Astrocyte (in vitro differentiated cells and primary cell): Measurements from ENCODE around the gene SON. TPM values are rescaled to one million over a fixed set of nuclear protein-coding genes. Genes with fewer than 3 reads are reported as not detected.

ENCODE experiments used
- DNase-seq: peaks from one replicate; pipeline ENCODE4 v3.0.0-alpha.2; 2010; ENCODE audit warnings: low read depth
- FAIRE-seq: peaks from 2 replicates; lab custom pipeline; 2011; peaks lifted over from hg19 to GRCh38; lab: Jason Lieb, UNC
- H2AFZ ChIP-seq: 2 replicates; pipeline ENCODE4 v1.6.0; 2012; ENCODE audit warnings: low read depth, low read length, inconsistent platforms
- H3K27ac ChIP-seq: 2 replicates; pipeline ENCODE4 v1.5.1; 2011; ENCODE audit warnings: low read depth, low read length, inconsistent platforms
- H3K27me3 ChIP-seq: 2 replicates; pipeline ENCODE4 v1.6.0; 2011; ENCODE audit warnings: low read length, inconsistent platforms; ENCODE audit not compliant: insufficient read depth
- H3K36me3 ChIP-seq: 2 replicates; pipeline ENCODE4 v1.5.1; 2011; ENCODE audit warnings: low read length, inconsistent platforms; ENCODE audit not compliant: insufficient read depth
- H3K4me1 ChIP-seq: 2 replicates; pipeline ENCODE4 v1.5.1; 2011; ENCODE audit warnings: low read length, inconsistent platforms; ENCODE audit not compliant: insufficient read depth
- H3K4me2 ChIP-seq: 2 replicates; pipeline ENCODE4 v1.6.0; 2012; ENCODE audit warnings: low read length, inconsistent platforms
- H3K4me3 ChIP-seq: 2 replicates; pipeline ENCODE4 v1.5.1; 2011; ENCODE audit warnings: low read depth, mild to moderate bottlenecking, low read length, inconsistent platforms; ENCODE audit not compliant: insufficient read depth
- H3K79me2 ChIP-seq: 2 replicates; pipeline ENCODE4 v1.6.0; 2012; ENCODE audit warnings: mild to moderate bottlenecking, low read length, inconsistent platforms; ENCODE audit not compliant: insufficient read depth
- H3K9ac ChIP-seq: 2 replicates; pipeline ENCODE4 v1.6.0; 2012; ENCODE audit warnings: mild to moderate bottlenecking, low read length, inconsistent platforms
- H3K9me3 ChIP-seq: 2 replicates; pipeline ENCODE4 v1.5.1; 2012; ENCODE audit warnings: low read depth, mild to moderate bottlenecking, low read length, inconsistent platforms; ENCODE audit not compliant: insufficient read depth
- H4K20me1 ChIP-seq: 2 replicates; pipeline ENCODE4 v1.6.0; 2012; ENCODE audit warnings: low read length, inconsistent platforms; ENCODE audit not compliant: insufficient read depth
- H3K27ac Mint-ChIP-seq: one replicate; pipeline ENCODE4 v1.8.0; 2021; ENCODE audit warnings: mild to moderate bottlenecking, mixed read lengths; ENCODE audit not compliant: unreplicated experiment
- H3K27me3 Mint-ChIP-seq: one replicate; pipeline ENCODE4 v1.8.0; 2021; ENCODE audit warnings: low read depth, mixed read lengths; ENCODE audit not compliant: unreplicated experiment
- H3K36me3 Mint-ChIP-seq: one replicate; pipeline ENCODE4 v1.8.0; 2021; ENCODE audit warnings: low read depth, mixed read lengths; ENCODE audit not compliant: unreplicated experiment
- H3K4me1 Mint-ChIP-seq: one replicate; pipeline ENCODE4 v1.8.0; 2021; ENCODE audit warnings: low read depth, mixed read lengths; ENCODE audit not compliant: unreplicated experiment
- H3K4me3 Mint-ChIP-seq: one replicate; pipeline ENCODE4 v1.8.0; 2021; ENCODE audit warnings: mild to moderate bottlenecking, moderate library complexity, mixed read lengths; ENCODE audit not compliant: unreplicated experiment
- H3K9me3 Mint-ChIP-seq: one replicate; pipeline ENCODE4 v1.8.0; 2021; ENCODE audit warnings: mild to moderate bottlenecking, mixed read lengths; ENCODE audit not compliant: unreplicated experiment
- EZH2 ChIP-seq: IDR thresholded peaks from 2 replicates; pipeline ENCODE4 v1.6.1; 2012; ENCODE audit warnings: mild to moderate bottlenecking, low read length, inconsistent platforms; ENCODE audit not compliant: insufficient read depth
- total RNA-seq: library from RNA; stranded (reverse); gene quantifications from 2 replicates; pipeline ENCODE4 v1.2.1, GENCODE V29; 2021
- TF ChIP-seq, protein P1 (sequence below): IDR thresholded peaks from 2 replicates; pipeline ENCODE4 v1.5.1; 2011; ENCODE audit warnings: low read depth, mild to moderate bottlenecking, inconsistent platforms, low read length, moderate library complexity; ENCODE audit not compliant: insufficient read depth

Gene SON
- total RNA-seq, 1 donor from 2014 or later = 290 TPM

DNA sequence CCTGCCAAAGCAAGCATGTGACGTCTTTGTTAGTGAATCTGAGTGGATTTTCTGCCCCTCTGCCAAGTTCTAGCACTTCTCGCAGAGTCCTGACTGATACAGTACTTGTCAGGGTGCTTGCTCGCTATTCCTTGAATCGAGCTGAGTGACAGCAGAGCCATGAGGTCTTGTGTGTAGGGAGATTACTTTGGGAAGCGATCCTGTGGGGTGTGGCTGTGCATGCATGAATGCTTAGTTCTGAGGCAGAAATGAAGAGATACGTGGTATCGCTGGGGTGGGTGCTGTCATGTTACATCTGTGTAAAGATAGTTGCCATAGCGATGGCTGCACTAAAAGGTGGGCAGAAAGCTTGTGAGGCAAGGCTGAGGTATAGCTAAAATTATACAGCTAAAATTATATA lies 32.0 kb upstream of the SON start:
- TF ChIP-seq EZH2 = no peak
- TF ChIP-seq, protein P1, sequence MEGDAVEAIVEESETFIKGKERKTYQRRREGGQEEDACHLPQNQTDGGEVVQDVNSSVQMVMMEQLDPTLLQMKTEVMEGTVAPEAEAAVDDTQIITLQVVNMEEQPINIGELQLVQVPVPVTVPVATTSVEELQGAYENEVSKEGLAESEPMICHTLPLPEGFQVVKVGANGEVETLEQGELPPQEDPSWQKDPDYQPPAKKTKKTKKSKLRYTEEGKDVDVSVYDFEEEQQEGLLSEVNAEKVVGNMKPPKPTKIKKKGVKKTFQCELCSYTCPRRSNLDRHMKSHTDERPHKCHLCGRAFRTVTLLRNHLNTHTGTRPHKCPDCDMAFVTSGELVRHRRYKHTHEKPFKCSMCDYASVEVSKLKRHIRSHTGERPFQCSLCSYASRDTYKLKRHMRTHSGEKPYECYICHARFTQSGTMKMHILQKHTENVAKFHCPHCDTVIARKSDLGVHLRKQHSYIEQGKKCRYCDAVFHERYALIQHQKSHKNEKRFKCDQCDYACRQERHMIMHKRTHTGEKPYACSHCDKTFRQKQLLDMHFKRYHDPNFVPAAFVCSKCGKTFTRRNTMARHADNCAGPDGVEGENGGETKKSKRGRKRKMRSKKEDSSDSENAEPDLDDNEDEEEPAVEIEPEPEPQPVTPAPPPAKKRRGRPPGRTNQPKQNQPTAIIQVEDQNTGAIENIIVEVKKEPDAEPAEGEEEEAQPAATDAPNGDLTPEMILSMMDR = no peak
- Mint-ChIP-seq H3K27me3 (no peaks in the 10 kb centered on the region), H3K4me3 (no peak overlapping the region), H3K9me3 (no peaks in the 10 kb centered on the region), H3K4me1 (no peaks in the 10 kb centered on the region), H3K36me3 (peaks cover 21% of the 10 kb centered on the region), H3K27ac (no peak overlapping the region)
- H3K27me3 ChIP-seq = no peaks in the 10 kb centered on the region
- no peaks in the 10 kb centered on the region for H3K79me2 ChIP-seq
- no peaks in the 10 kb centered on the region for H3K9me3 ChIP-seq
- H3K4me3 ChIP-seq = no peak overlapping the region
- no peaks in the 10 kb centered on the region for H3K4me1 ChIP-seq
- H3K4me2 ChIP-seq = no peak overlapping the region
- no peak overlapping the region for H3K27ac ChIP-seq
- FAIRE-seq = no peak
- no peaks in the 10 kb centered on the region for H4K20me1 ChIP-seq
- H3K9ac ChIP-seq = no peak overlapping the region
- peaks cover 35% of the 10 kb centered on the region for H3K36me3 ChIP-seq
- no peak overlapping the region for H2AFZ ChIP-seq
- no peak for DNase-seq

DNA sequence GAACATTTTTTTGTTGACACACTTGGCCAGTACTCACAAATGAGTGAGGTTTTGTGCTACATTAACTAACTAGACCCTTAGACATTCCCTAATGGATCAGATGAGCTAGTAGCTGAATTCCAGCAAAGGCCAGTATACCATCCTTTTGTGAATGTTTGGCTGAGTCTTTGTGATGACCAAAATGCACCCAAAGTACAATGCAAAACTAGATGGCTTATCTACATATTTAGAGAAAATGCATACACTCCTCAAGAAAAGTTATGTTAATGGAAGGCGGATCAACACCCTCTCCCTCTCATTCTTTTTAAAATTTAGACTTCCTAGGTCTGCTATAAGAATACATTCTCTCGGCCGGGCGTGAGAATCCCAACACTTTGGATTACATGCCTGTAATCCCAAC lies 31.2 kb upstream of the SON start:
- Histone ChIP-seq H3K4me2 (no peak overlapping the region), H3K27ac (no peak overlapping the region), H3K4me1 (no peaks in the 10 kb centered on the region), H3K36me3 (peaks cover 40% of the 10 kb centered on the region), H3K9ac (no peak overlapping the region), H3K79me2 (no peaks in the 10 kb centered on the region), H4K20me1 (no peaks in the 10 kb centered on the region), H3K9me3 (no peaks in the 10 kb centered on the region), H2AFZ (no peak overlapping the region), H3K4me3 (no peak overlapping the region), H3K27me3 (no peaks in the 10 kb centered on the region)
- Mint-ChIP-seq H3K4me3 (no peak overlapping the region), H3K4me1 (no peaks in the 10 kb centered on the region), H3K9me3 (no peaks in the 10 kb centered on the region), H3K27me3 (no peaks in the 10 kb centered on the region), H3K27ac (no peak overlapping the region), H3K36me3 (peaks cover 21% of the 10 kb centered on the region)
- no peak for DNase-seq
- TF ChIP-seq EZH2 = no peak
- TF ChIP-seq, protein P1 = no peak
- FAIRE-seq = no peak

DNA sequence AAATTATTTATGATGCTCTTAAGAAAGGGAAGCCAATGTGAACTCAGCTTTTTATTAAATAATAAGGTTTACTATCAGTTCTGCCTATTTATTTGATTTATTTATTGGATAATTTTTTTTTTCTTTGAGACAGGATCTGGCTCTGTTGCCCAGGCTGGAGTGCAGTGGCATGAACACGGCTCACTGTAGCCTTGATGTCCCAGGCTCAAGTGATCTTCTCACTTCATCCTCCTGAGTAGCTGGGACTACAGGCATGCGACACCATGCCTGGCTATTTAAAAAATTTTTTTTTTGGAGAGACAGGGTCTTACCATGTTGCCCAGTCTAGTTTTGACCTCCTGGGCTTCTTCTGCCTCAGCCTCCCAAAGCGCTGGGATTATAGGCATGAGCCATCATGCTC lies 30.4 kb upstream of the SON start:
- H3K27me3 Mint-ChIP-seq = no peaks in the 10 kb centered on the region
- Histone ChIP-seq H3K4me1 (no peaks in the 10 kb centered on the region), H3K4me3 (no peak overlapping the region), H2AFZ (no peak overlapping the region), H3K4me2 (no peak overlapping the region), H3K9me3 (no peaks in the 10 kb centered on the region), H3K9ac (no peak overlapping the region), H3K27me3 (no peaks in the 10 kb centered on the region), H3K27ac (no peak overlapping the region), H3K36me3 (peaks cover 44% of the 10 kb centered on the region), H3K79me2 (no peaks in the 10 kb centered on the region), H4K20me1 (no peaks in the 10 kb centered on the region)
- no peaks in the 10 kb centered on the region for H3K4me1 Mint-ChIP-seq
- H3K9me3 Mint-ChIP-seq = no peaks in the 10 kb centered on the region
- H3K4me3 Mint-ChIP-seq = no peak overlapping the region
- no peak for TF ChIP-seq EZH2
- TF ChIP-seq, protein P1 = no peak
- DNase-seq (no peak), FAIRE-seq (no peak)
- no peak overlapping the region for H3K27ac Mint-ChIP-seq
- peaks cover 20% of the 10 kb centered on the region for H3K36me3 Mint-ChIP-seq
